HUES6 (cell line): ENCODE data around the gene PRRT2.
A peak's percentile ranks its signal among the peaks of the same experiment; 100 is the strongest.
"Not testable (repeated sequence)": the region's sequence is repeated elsewhere in the genome, so short reads cannot be mapped to it uniquely, and the experiment has no call there.

Experiments
- H3K27ac ChIP-seq: 2 replicates; pipeline ENCODE4 v1.7.0; 2013; ENCODE audit warnings: low read depth, mild to moderate bottlenecking, low read length, inconsistent platforms
- H3K27me3 ChIP-seq: 2 replicates; pipeline ENCODE4 v1.6.1; 2013; ENCODE audit warnings: low read length; ENCODE audit not compliant: control insufficient read depth, insufficient read depth
- H3K36me3 ChIP-seq: 2 replicates; pipeline ENCODE4 v1.6.1; 2013; ENCODE audit warnings: low read length; ENCODE audit not compliant: control insufficient read depth, insufficient read depth
- H3K4me1 ChIP-seq: 2 replicates; pipeline ENCODE4 v1.6.1; 2013; ENCODE audit warnings: low read length; ENCODE audit not compliant: control insufficient read depth, insufficient read depth
- H3K4me3 ChIP-seq: 2 replicates; pipeline ENCODE4 v1.5.1; 2013; ENCODE audit warnings: low read depth, low read length
- H3K9ac ChIP-seq: one replicate; pipeline ENCODE4 v1.6.1; 2013; ENCODE audit warnings: mild to moderate bottlenecking, low read length
- H3K9me3 ChIP-seq: 2 replicates; pipeline ENCODE4 v1.6.1; 2013; ENCODE audit warnings: low read depth, low read length; ENCODE audit not compliant: control insufficient read depth, insufficient read depth

Gene PRRT2

DNA sequence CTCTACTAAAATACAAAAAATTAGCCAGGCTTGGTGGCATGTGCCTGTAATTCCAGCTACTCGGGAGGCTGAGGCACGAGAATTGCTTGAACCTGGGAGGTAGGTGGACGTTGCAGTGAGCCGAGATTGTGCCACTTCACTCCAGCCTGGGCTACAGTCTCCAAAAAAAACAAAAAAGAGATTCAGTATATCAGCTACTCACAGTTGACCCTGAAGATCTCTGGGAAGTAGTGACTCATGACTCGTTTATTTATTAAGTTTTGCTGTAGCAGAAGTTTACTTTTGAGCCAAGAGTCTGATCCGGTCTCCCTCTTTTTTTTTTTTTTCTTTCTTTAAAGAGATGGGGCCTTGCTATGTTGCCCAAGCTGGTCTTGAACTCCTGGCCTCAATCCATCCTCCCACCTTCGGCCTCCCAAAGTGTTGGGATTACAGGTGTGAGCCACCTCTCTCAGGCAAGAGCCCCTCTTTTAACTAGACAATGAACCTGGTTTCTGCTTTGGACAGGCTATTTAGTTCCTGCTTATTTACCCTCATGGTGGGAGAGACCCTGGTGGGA is 12.7 kb downstream of the PRRT2 start:
- peaks cover 36% of the 10 kb centered on the region for H3K4me1 ChIP-seq
- 0 out of 2 replicates have a peak overlapping the region, but pooled peaks have one; percentile 40 for H3K27ac ChIP-seq
- no peaks in the 10 kb centered on the region for H3K9me3 ChIP-seq
- no peak overlapping the region for H3K9ac ChIP-seq
- H3K27me3 ChIP-seq = no peaks in the 10 kb centered on the region
- H3K36me3 ChIP-seq = peaks cover 12% of the 10 kb centered on the region
- H3K4me3 ChIP-seq = no peak overlapping the region

DNA sequence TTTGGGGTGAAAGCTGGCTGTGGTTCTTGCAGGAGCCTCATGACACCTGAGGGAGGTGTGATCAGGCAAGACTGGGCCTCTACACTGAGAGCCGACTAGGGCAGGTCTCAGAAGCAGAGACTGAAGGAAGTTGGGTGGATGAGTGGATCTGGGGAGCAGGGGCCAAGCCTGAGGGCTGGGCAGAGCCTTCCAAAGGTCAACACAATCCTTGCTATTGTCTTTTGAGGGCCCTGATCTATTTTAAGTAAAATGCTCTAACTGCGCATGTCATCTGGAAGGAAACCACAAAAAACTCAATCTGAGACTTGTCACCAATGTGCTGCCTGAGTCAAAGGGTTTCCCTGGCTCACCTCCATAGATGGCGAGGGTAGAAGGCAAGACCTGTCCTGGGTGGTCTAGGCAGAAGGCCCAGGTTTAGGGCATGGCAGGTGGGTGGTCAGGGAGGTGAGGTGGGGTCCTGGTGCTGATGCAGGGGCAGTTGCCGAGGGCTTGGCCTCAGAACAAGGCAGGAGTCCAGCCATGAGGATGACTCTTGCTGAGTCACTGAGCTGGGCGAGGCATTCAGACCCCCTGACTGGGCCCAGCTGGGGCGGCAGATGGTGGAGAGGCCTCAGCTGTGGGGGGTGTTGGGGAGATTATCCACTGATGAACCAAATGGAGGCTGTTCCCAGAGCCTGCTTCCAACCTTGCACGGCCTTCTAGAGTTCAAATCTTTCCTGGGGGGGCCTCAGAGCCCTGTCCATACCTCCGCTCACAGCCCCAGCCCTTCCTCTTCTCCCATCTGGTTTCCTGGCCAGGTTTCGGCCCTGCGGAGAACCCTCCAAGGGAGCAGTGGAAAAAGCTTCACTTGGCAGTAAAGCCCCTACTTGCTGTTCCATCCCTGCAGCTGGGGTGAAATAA is 13.4 kb downstream of the PRRT2 start:
- Histone ChIP-seq H3K27me3 (no peaks in the 10 kb centered on the region), H3K4me1 (peaks cover 29% of the 10 kb centered on the region), H3K36me3 (peaks cover 5% of the 10 kb centered on the region), H3K9me3 (no peaks in the 10 kb centered on the region), H3K9ac (peak overlapping the region; percentile 39), H3K4me3 (no peak overlapping the region), H3K27ac (peak overlapping the region; percentile 40; the same call in 1 of the 2 replicates)

DNA sequence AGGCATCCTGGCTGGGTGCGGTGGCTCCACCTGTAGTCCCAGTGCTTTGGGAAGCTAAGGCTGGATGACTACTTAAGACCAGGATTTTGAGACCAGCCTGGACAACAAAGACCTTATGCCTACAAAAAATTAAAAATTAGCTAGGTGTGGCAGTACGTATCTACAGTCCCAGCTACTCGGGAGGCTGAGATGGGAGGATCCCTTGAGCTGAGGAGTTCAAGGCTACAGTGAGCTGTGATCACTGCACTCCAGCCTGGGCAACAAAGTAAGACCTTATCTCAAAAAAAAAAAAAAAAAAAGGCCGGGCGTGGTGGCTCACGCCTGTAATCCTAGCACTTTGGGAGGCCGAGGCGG is 14.3 kb downstream of the PRRT2 start:
- H3K36me3 ChIP-seq = no peaks in the 10 kb centered on the region
- no peak overlapping the region for H3K4me3 ChIP-seq
- H3K27ac ChIP-seq = no peak overlapping the region
- H3K27me3 ChIP-seq = no peaks in the 10 kb centered on the region
- peaks cover 22% of the 10 kb centered on the region for H3K4me1 ChIP-seq
- H3K9me3 ChIP-seq = no peaks in the 10 kb centered on the region
- no peak overlapping the region for H3K9ac ChIP-seq

DNA sequence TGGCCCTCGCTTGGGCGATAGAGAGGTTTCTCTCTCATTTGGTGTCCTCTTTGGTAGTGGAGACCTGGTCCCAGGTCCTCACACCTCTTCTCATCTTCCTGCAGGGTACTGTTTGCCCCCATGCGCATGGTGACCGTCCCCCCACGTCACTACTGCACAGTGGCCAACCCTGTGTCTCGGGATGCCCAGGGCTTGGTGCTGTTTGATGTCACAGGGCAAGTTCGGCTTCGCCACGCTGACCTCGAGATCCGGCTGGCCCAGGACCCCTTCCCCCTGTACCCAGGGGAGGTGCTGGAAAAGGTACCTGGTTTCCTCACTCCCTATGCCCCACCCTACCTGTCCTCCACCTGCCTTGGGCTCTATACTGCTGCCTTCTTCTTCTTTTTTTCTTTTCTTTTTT is 18.8 kb downstream of the PRRT2 start:
- Histone ChIP-seq H3K27ac (no peak overlapping the region), H3K4me3 (no peak overlapping the region), H3K9me3 (no peaks in the 10 kb centered on the region), H3K9ac (no peak overlapping the region), H3K36me3 (no peaks in the 10 kb centered on the region), H3K27me3 (no peaks in the 10 kb centered on the region), H3K4me1 (peaks cover 4% of the 10 kb centered on the region; the same call in 1 of the 2 replicates)

DNA sequence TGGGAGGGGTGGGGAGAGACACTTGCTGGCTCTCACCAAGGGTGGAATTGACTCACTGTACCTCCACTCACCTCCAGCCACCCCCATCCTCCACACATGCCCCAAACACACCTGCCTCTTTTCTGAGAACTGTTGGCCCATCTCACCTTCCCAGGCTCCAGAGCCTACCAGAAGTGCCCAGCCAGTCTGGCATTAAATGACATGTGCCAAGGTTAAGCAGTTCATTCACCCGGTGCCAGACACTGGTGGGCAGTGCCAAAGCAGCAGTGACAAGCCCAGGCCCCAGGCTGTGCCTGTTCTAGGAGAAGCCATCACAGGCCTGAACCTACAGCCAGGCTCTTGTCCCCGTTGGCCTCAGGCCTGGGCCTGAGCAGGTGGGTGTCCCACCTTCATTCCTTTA is 19.5 kb downstream of the PRRT2 start:
- Histone ChIP-seq H3K4me3 (no peak overlapping the region), H3K27me3 (no peaks in the 10 kb centered on the region), H3K27ac (no peak overlapping the region), H3K4me1 (no peaks in the 10 kb centered on the region), H3K9ac (no peak overlapping the region), H3K36me3 (no peaks in the 10 kb centered on the region), H3K9me3 (no peaks in the 10 kb centered on the region)

DNA sequence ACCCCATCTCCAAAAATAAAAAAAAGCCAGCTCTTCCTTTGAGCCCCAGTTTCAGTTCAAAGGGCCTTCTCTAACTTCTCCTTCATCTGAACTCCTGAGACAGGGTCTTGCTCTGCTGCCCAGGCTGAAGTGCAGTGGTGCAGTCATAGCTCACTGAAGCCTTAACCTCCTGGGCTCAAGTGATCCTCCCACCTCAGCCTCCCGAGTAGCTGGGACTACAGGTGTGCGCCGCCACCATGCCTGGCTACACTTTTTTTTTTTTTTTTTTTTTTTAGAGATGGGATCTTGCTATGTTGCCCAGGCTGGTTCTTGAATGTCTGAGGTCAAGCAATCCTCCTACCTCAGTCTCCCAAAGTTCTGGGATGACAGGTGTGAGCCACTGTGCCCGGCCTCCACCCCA is 21.2 kb downstream of the PRRT2 start:
- H3K36me3 ChIP-seq, H3K27ac ChIP-seq, H3K4me1 ChIP-seq, H3K9ac ChIP-seq, H3K9me3 ChIP-seq, H3K27me3 ChIP-seq, H3K4me3 ChIP-seq: not testable (repeated sequence)

DNA sequence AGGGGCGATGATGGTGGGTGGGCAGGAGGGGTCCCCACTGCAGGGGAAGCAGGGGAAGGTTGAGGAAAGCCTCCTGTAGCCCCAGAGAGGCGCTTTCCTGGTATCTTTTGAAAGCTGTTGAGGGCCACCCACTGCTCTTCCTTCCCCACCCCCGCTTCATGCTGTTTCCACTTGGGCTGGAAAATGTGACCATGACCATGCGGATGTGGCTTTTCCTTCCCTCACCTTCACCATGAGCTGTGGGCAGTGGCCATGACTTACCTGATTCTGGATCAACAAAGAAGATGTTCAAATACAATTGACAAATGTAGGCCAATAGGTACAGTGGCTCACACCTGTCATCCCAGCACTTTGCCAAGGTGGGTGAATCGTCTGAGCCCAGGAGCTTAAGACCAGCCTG is 22.1 kb downstream of the PRRT2 start:
- Histone ChIP-seq H3K4me1 (no peaks in the 10 kb centered on the region), H3K9me3 (no peaks in the 10 kb centered on the region), H3K4me3 (no peak overlapping the region), H3K27me3 (no peaks in the 10 kb centered on the region), H3K9ac (no peak overlapping the region), H3K36me3 (no peaks in the 10 kb centered on the region), H3K27ac (no peak overlapping the region)

DNA sequence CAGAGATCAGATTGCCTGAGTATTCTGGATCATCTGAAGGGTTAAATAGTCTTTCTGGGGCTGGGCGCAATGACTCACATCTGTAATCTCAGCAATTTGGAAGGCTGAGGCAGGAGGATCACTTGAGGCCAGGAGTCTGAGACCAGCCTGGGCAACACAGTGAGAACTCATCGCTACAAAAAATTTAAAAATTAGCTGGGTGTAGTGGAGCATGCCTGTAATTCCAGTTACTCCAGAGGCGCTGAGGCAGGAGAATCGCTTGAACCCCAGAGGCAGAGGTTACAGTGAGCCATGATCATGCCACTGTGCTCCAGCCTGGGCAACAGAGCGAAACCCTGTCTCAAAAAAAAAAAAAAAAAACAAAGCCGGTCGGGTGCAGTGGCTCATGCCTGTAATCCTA is 23.9 kb downstream of the PRRT2 start:
- Histone ChIP-seq H3K9me3 (no peaks in the 10 kb centered on the region), H3K36me3 (no peaks in the 10 kb centered on the region), H3K4me1 (no peaks in the 10 kb centered on the region), H3K9ac (no peak overlapping the region), H3K4me3 (no peak overlapping the region), H3K27me3 (no peaks in the 10 kb centered on the region), H3K27ac (no peak overlapping the region)

DNA sequence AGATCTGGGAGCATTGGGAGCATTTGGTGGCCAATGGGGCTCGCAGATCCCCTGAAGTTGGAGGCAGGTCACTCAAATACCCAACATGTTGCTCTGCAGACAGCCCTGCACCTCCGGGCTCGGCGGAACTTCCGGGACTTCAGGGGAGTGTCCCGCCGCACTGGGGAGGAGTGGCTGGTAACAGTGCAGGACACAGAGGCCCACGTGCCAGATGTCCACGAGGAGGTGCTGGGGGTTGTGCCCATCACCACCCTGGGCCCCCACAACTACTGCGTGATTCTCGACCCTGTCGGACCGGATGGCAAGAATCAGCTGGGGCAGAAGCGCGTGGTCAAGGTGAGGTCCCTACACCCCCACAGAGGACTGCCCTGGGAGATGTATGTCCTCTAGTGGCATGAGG is 24.6 kb downstream of the PRRT2 start:
- H3K36me3 ChIP-seq = no peaks in the 10 kb centered on the region
- no peak overlapping the region for H3K4me3 ChIP-seq
- H3K27me3 ChIP-seq = no peaks in the 10 kb centered on the region
- H3K27ac ChIP-seq = no peak overlapping the region
- H3K9me3 ChIP-seq = no peaks in the 10 kb centered on the region
- no peaks in the 10 kb centered on the region for H3K4me1 ChIP-seq
- H3K9ac ChIP-seq = no peak overlapping the region

DNA sequence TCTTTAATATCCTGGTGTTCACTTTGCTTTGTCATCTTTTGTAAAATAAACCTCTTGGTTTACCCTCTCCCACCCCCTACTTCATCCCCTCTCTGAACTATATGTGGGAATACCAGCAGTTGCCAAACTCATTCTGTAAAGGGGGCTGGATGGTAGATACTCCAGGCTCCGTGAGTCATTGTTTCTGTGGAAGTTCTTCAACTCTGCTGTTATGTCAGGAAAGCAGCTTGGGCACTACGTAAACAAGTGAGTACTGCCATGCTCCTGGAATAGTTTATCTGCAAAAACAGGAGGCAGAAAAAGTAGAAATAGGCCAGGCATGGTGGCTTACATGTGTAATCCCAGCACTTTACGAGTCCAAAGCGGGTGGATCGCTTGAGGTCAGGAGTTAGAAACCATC is 25.8 kb downstream of the PRRT2 start:
- Histone ChIP-seq H3K27me3 (no peaks in the 10 kb centered on the region), H3K4me3 (no peak overlapping the region), H3K9ac (no peak overlapping the region), H3K36me3 (no peaks in the 10 kb centered on the region), H3K27ac (no peak overlapping the region), H3K4me1 (no peaks in the 10 kb centered on the region), H3K9me3 (no peaks in the 10 kb centered on the region)

DNA sequence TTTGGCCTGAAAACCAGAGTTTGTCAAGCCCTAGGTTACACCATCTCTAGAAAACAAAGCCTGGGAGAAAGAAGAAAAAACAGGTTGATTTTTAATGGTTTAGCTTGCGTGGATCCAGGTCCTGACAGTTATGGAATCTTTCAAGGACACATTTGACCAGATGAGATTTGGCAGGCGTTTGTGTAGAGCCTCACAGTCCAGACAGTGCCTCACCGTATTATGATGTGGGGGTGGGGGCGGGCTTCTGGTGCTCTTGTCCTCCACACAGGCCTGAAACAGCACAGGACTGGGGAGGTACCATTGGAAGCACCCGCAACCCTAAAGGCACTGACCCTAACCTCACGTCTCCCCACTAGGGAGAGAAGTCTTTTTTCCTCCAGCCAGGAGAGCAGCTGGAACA is 27.8 kb downstream of the PRRT2 start:
- Histone ChIP-seq H3K9ac (no peak overlapping the region), H3K27ac (no peak overlapping the region), H3K36me3 (no peaks in the 10 kb centered on the region), H3K4me1 (no peaks in the 10 kb centered on the region), H3K27me3 (no peaks in the 10 kb centered on the region), H3K9me3 (no peaks in the 10 kb centered on the region), H3K4me3 (no peak overlapping the region)
